Iris pigment epithelial cell (primary cell): ENCODE data around the gene SSRP1.
"Not testable (repeated sequence)": the region's sequence is repeated elsewhere in the genome, so short reads cannot be mapped to it uniquely, and the experiment has no call there.

ENCODE experiments used
- DNase-seq: peaks from one replicate; pipeline ENCODE4 v3.0.0-alpha.2; 2011; ENCODE audit warnings: low read depth

SSRP1 gene

GRCh38 chr11:57338142-57338541, 2.5 kb upstream of the SSRP1 start, which contains the start of gene P2RX3:
P2RX3 (plus strand) TSS chr11:57338352; CDS start chr11:57338551, 199 bp downstream.
- no peak for DNase-seq

- not testable (repeated sequence) for DNase-seq
Observed at GRCh38 chr11:57336856-57337255, 1.2 kb upstream of the SSRP1 start.

DNA sequence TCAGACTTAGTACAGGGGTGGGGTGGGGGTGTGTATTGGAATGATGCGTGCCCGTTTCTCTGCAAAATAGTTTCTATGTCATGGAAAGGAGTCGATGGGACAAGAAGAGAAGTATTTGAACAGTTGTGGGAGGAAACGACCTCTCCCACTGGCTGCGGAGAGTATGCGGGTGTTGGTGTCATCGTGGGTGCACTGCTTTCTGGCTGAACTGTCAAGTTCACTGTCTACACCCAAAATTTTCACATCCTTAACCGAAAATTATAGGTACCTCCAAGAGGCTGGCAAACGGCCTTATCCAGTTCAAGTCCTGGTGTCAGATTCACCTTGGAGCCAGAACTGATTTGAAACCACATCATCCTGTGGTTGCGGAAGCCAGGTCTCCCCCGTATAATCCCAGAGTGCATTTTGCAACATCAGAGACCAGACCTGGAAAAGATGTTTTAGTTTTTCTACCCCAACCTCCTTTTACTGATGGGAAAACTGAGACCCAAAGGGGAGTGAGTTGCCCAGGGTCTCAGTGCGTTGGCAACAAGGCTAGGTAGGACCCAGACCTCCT, 497 bp upstream of the SSRP1 start:
- DNase-seq, result no peak

DNA sequence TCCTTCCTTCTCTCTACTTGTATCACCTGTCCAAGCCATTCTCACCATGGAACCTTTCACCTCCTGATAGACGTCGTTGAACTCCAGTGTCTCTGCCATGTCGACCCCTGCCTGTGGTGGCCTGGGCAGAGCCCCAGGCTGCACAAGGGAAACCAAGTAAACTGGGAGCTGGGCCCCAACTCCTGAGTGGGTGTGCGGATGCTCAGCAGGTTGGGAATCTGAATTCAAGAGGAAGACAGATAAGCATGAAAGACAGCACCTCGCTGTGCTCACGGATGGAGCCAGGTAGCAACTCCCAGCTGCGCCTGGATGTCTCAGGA, 709 bp downstream of the SSRP1 start:
- DNase-seq, result no peak

DNA sequence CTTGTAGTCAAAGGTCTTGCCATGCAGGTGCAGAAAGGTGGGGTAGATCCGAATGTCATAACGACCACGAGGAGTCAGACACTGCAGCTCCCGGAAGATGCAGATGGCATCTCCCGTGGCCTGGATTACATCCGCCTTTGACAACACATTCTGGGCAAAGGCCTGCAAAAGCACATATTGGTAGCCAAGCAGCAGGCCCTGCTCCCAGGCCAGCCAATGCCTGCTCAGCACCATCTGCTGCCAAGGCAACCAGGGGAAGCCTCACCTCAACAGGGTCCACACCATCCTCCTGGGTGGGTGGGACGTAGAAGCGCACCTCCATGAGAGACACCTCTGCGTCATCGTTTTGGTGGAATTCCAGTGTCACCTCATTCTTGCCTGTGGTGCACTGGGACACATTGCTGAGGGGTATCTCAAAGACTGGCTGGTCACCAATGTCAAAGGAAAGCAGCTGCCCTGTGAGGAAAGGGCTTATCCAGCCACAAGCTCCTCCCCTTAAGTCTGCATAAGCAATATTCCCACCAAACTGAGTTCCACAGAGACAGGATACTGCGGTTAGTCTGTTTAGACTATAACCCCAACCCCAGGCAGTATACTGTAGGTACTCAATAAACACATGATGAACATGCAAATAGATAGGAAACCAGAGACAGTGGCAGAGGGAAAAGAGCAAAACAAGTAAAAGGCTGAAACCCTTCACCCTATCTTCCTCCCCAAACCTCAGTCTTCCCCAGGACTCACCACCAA, 2.8 kb downstream of the SSRP1 start:
- peak; percentile 34 for DNase-seq

DNA sequence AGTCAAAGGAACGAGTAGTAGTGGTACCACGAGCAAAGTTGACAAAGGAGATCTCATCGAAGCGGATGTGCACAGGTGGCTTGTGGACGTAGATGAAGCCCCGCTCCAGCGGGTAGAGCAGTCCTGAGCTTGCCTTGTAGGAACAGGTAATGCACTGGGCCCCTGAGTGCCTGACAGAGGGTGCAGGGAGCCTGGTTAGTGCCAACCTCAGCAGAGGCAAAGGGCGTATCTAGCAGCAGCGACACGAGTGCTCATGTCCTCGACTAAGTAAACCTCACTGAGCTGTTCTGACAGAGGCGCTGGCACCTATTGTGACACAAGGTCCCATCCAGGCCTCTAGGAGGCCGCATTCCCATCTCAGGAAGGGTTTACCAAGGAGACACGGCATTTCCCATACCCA, 4.0 kb downstream of the SSRP1 start:
- DNase-seq, result no peak

- DNase-seq, result no peak
Observed at GRCh38 chr11:57330029-57330428, 5.7 kb downstream of the SSRP1 start.

DNA sequence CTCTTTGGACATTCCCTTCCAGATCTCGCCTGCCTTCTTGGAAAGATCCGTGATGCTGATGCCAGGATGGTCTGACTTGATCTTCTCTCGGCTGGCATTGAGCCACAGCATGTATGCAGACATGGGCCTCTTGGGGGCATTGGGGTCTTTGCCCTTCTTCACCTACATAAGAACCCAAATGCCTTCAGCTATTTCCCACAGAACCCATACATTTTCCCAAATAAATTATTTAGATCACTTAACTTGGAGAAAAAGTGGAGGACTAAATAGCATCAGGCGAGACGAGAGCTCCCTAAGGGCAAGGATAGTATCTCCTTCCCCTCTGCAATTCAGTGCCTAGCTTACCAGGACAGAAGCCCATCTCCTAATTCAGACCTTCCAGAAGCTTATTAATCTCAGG, 8.0 kb downstream of the SSRP1 start:
- no peak for DNase-seq

DNA sequence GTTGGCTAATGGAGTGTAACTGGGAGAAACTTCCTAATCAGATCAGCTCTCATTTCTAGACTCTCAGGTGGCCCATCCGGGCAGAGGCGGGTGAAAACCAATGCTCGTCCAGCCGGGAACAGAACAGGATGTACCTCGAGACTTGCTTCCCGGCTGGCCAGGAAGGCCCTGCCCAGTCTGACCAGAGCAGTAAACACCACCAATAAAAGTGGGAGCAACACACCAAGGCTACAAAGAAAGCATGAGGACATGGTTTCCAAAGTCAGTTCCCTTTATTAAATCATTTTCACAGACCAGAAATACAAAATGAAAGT, 10.0 kb downstream of the SSRP1 start:
- DNase-seq, result no peak

DNA sequence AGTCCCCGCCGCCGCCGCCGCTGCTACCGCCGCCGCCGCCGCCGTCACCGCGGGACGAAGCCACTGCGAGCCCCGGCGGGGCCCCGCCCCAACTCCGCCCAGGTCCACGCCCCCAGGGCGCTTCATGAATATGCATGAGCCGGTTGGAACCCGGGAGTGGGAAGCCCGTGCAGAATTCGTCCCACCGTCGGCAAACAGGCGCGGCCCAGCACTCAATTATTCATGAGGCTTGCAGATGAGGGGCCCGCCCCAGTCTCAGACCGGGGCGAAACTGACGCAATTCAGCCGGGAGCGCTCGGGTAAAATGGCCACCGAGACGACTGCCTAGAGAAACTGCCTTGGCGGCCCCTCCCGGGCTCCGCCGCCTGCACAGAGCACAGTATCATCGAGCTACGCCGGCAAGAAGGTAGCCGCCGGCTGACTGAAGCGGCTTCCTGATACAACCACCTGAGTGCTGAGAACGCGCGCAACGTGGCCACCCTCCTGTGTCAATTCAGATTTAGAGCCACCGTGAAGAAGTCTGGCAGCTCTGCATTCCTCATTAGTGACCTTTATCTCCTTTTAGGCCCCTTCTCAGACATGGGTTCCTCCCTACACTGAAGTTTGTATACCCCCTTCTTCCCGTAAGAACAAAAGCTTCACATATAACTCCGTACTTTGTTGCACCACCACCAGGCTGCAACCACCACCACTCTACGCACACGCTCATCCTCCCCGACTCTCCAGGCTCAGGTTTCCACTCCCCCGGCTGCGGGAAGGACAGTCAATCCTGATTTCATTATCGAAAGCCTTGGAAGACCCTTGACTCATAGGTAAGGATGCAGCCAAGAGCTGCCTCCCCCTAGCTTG, 10.6 kb downstream of the SSRP1 start, which contains the start of gene TNKS1BP1:
TNKS1BP1 (minus strand) TSS at position 67 of the 849 bp plus-strand sequence. CDS start 3,067 bp downstream, outside the sequence.
- DNase-seq, result peak; percentile 98

DNA sequence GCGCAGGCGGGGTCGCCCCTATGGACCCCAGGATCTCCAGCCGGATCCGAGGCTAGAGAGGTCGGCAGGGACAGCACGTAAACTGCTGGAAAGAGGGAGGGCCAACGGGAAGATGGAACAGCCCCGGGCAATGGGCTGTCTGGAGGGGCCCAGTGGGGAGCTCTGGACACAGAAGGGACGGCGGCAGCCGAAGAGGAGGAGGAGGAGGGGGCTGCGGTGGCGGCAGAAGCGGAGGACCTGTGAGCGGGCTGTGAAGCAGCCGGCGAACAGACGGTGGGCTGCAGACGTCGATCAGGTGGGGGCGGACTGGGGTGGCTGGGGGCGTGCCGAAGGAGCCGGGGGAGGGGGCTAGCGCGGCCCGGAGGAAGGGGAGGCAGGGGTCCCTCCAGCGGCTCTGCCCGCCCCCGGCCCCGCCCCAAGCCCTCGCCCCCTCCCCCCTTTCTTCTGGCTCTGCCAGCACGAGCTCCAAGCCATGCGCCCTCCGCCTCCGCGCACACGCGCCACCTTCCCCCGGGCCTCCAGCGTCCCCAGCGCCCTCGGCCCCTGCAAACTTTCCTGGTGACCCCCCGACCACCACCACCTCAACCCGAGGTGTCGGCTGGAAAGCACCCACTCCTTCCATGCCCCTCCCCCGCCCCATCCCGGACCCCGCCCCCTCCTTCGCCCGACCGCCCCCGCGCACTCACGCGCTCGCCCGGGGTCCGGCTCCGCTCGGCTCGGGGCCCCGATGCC, 11.4 kb downstream of the SSRP1 start:
- DNase-seq, result peak; percentile 52

DNA sequence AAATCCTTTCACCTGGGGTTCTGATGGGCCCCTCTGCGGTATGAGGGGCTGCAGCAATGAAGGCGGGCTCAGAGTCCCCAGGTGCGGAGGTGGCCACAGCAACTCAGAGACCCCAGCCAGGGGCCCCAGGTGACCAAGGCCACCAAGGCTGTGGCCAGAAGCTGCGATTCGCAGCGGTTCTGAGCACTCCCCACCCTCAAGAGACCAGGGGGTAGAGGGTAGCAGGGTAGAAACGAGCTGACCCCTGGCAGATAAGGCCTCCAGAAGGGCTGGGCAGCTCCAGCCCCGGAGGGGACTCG, 11.9 kb downstream of the SSRP1 start:
- no peak for DNase-seq

GRCh38 chr11:57323167-57323854, 12.4 kb downstream of the SSRP1 start:
- DNase-seq, result peak; percentile 55

DNA sequence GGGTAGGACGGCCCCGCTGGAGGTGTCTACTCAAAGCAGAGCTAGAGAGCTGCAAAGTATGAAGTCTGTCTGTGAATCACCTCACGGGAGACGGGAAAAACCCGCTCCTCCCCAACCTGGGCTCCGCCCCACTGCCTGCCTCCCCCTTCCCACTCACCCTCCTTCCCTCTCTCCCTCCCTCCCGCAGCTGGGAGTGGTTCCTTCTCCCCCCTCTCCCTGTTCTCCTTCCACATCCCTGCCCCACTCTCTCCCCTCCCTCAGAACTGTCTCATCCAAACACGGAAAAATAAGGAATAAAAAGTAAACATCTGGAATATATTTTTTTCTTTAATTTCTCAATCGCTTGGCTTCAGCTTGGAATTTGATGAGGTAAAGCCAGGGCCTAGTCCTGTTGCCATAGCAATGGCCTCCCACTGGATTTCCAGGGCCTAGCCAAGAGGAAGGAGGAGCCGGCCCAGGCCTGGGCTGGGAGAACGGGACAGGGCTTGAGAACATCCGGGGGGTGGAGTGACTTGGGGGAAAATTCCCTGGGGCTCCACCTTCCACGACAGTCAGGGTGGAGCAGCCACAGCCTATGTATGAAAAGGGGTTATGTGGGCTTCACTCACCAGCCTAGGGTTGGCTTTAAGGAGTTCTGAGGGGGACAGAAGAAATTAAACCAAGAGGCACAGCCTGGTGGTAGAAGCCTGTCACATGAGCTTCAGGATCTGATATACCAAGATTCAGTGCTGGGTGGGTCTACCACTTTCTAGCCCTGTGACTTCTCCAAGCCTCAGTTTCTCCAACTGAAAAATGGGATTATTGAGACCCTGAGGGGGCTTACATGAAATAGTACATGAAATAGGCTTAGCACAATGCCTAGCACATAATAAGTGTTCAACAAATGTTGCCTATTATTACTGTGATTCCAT, 13.2 kb downstream of the SSRP1 start:
- peak; percentile 96 for DNase-seq

DNA sequence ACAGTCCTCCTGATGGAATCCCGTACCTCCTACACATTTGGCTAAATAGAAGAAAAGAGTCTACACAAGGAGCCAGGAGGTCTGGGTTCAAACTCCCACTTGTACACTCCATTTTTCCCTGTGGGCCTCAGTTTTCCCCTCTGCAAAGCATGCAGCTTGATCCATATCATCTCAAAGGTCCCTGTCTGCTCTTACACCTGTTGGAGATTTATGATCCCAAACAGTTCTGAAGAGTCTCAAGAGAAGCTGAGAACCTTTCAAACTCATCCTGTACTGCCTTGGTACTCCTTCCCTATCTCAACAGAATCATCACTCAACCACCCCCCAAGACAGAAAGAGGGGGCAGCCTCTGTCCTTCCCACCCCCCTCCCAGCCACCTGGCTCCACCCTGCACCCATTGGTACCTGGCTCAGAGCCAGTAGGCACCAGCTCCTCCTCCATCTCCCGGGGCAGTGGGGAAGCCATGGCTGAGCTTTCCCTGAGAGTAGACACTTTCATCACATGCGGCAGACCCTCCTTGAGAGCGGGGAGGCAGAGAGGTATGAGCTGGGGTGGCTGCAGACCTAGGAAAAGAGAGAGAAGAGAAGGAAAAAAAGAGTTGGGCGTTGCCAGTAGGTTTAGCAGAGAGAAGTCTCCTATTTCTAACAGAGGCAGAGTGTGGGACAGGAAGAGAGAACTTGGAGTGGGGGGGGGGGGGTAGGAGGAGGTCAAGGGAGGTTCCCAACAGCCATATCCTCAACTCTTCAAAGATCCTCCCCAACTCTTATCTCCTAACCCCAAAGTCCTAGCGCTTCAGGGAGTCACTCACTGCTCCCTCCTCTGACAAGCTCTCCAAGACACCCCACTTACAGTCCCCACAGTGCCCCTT, 14.1 kb downstream of the SSRP1 start:
- no peak for DNase-seq

DNA sequence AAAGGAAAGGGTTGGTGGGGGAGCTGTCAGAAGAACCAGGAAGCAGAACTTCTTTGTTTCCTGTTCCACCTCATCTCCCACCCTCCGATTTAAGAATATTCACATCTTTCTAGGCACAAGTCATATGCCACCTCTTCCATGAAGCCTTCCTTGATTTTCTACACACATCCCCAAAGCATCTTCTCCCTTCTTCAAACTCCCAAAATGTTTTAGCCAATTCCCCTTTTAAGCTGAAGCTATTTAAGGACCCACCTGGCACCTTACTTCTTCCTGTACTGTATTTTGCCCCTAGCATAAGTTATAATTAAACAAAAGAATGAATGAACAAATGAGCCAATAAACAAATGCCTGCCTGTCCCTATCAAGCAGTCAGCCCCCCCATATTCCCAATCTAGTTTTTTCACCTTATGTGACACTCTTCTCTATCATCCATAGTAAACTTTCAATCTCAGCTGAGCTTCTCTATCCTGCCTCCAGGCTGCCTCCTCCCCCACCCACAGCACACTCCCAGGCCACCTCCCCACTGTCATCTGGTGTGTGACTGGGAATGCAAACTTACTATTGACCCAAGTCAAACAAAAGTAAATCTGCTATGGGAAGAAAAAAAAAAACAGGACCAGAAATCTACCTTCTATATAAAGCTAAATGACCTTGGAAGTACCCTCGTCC, 14.8 kb downstream of the SSRP1 start:
- DNase-seq, result no peak

DNA sequence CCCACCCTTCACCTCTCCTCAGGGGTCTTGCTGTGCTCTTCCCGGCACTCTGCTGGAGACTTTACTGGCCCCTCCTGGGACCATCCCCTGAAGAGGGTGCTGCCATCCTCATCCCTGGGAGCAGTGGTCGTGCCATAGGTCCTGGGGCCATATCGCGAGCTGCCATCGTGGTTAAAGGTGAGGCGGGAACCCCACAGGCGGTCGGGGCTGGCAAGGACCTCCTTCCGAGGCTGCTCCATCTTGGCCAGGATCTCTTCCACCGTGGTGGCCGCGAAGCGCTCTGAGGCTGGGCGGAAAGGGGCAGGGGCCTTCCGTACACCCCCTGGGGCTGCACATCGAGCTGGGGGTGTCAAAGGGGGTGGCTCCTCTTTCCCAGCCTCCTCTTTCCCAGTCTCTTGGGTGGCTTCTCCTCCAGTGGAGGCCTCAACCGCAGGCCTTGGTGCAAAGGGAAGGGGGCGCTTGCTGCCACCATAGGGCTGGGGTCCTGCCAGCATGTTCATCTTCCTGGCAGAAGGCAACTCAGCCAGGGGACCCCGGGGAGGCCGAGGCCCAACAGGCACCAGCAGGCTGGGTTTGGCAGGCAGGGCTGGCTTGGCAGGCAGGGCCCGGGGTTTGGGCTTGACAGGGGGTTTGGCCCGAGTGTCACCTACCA, 15.5 kb downstream of the SSRP1 start:
- no peak for DNase-seq

DNA sequence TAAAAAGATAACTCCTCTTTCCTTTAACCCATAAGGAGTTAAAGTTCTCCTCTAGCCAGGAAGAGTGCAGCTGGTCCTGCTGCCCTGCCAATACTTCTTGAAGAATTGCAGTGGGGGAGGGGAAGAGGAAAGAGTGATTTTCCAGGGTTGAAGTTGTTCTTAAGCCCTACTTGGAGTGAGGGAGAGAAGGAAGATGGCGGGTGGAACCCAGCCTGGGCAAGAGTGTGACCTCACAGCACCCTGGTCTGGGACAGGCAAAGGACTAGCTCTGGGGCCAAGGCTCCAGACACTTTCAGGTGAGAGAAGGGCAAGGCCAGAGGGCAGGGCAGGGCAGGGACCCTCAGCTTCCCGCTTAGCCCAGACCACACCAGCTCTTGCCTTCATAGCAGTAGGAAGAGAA, 17.5 kb downstream of the SSRP1 start:
- DNase-seq, result no peak

GRCh38 chr11:57316017-57316416, 19.7 kb downstream of the SSRP1 start:
- no peak for DNase-seq
